B cell (primary cell): ENCODE data around the gene PLXDC1. TPM values are rescaled to one million over a fixed set of nuclear protein-coding genes. Genes with fewer than 3 reads are reported as not detected.

Source experiments
- ATAC-seq: fragments of 200-7000 bp; cut with Tn5 transposase; one replicate; pipeline ENCODE4 v1.10.0; 2021; ENCODE audit warnings: low read depth, mild to moderate bottlenecking, moderate number of reproducible peaks, moderate library complexity
- CTCF ChIA-PET: fragments of 350-600 bp; sonication (Branson Sonifier 250); formaldehyde crosslinking; loops from one replicate; lab custom pipeline; 2021; ENCODE audit warnings: antibody characterized with exemption, inconsistent platforms; lab: Charles Lee
- POLR2A ChIA-PET: fragments of 350-600 bp; sonication (Branson Sonifier 250); formaldehyde crosslinking; loops from one replicate; lab custom pipeline; 2021; ENCODE audit warnings: antibody characterized with exemption; lab: Charles Lee
- DNase-seq: peaks from one replicate; pipeline ENCODE4 v3.0.0; 2013
- H2AFZ ChIP-seq: 2 replicates; pipeline ENCODE4 v1.6.1; 2012; ENCODE audit warnings: mild to moderate bottlenecking, low read depth, low read length; ENCODE audit not compliant: insufficient read depth, poor library complexity, severe bottlenecking
- H3K27ac ChIP-seq, 2 donors: 1 replicate in 1 of 2; 2 replicates in 1 of 2; pipeline ENCODE4 v1.5.1; 2012 to 2013; ENCODE audit warnings: low read length in 2 of 2, mild to moderate bottlenecking in 2 of 2, moderate library complexity in 1 of 2
- H3K27me3 ChIP-seq, 4 experiments: fragments of 200-600 bp in 1 of 4; sonication (generic) in 1 of 4; replicated peaks in 1 of 4; 1 replicate in 2 of 4; 2 replicates in 2 of 4; pipeline versions ENCODE4 v1.6.1 to v1.7.0; 2013 to 2016; ENCODE audit warnings: low read length in 3 of 4, mild to moderate bottlenecking in 2 of 4, mixed read lengths in 1 of 4, moderate library complexity in 1 of 4; ENCODE audit not compliant: insufficient read depth in 4 of 4, control insufficient read depth in 3 of 4; ENCODE audit errors: control extremely low read depth in 1 of 4
- H3K36me3 ChIP-seq, 2 experiments: replicated peaks in 1 of 2; 1 replicate in 1 of 2; 2 replicates in 1 of 2; pipeline versions ENCODE4 v1.6.1 to v1.7.1; 2013; ENCODE audit warnings: low read length in 1 of 2; ENCODE audit not compliant: insufficient read depth in 2 of 2, control insufficient read depth in 1 of 2; ENCODE audit errors: control extremely low read depth in 1 of 2, extremely low read depth in 1 of 2
- H3K4me1 ChIP-seq, 2 donors: fragments of 200-600 bp in 1 of 2; sonication (generic) in 1 of 2; 1 replicate in 1 of 2; 2 replicates in 1 of 2; pipeline versions ENCODE4 v1.5.1 to v1.6.1; 2013 to 2017; ENCODE audit warnings: low read length in 2 of 2; ENCODE audit not compliant: control insufficient read depth in 2 of 2, insufficient read depth in 2 of 2
- H3K4me2 ChIP-seq: replicated peaks from 2 replicates; pipeline ENCODE3; 2012; ENCODE audit warnings: mild to moderate bottlenecking, low read depth, low read length; ENCODE audit not compliant: poor library complexity, severe bottlenecking
- H3K4me3 ChIP-seq, 5 experiments: fragments of 200-600 bp in 1 of 5; sonication (generic) in 1 of 5; 1 replicate in 3 of 5; 2 replicates in 2 of 5; pipeline versions ENCODE4 v1.5.1 to v1.7.0; 2011 to 2016; ENCODE audit warnings: low read length in 4 of 5, mild to moderate bottlenecking in 4 of 5, low read depth in 2 of 5, control low read depth in 1 of 5, moderate library complexity in 1 of 5; ENCODE audit not compliant: insufficient read depth in 1 of 5; ENCODE audit errors: control extremely low read depth in 1 of 5, extremely low read depth in 1 of 5
- H3K79me2 ChIP-seq: fragments of 200-600 bp; sonication (generic); one replicate; pipeline ENCODE4 v1.6.0; 2016; ENCODE audit warnings: low read length; ENCODE audit not compliant: control insufficient read depth, insufficient read depth
- H3K9ac ChIP-seq: fragments of 200-600 bp; sonication (generic); 2 replicates; pipeline ENCODE4 v1.6.1; 2017; ENCODE audit warnings: mild to moderate bottlenecking, low read length, moderate library complexity
- H3K9me3 ChIP-seq, 3 donors: one replicate each; pipeline versions ENCODE4 v1.6.1 to v1.7.1; 2013; ENCODE audit warnings: low read length in 2 of 3; ENCODE audit not compliant: control insufficient read depth in 2 of 3, insufficient read depth in 1 of 3; ENCODE audit errors: control extremely low read depth in 1 of 3
- H4K20me1 ChIP-seq: 2 replicates; pipeline ENCODE4 v1.6.0; 2012; ENCODE audit warnings: mild to moderate bottlenecking, low read length; ENCODE audit not compliant: insufficient read depth, control insufficient read depth, poor library complexity, severe bottlenecking
- H3K27ac Mint-ChIP-seq: one replicate; pipeline ENCODE4 v1.8.0; 2021; ENCODE audit warnings: mixed read lengths
- H3K27me3 Mint-ChIP-seq: one replicate; pipeline ENCODE4 v1.8.0; 2021; ENCODE audit warnings: mixed read lengths
- H3K4me1 Mint-ChIP-seq: one replicate; pipeline ENCODE4 v1.8.0; 2021; ENCODE audit warnings: mixed read lengths
- H3K4me3 Mint-ChIP-seq: one replicate; pipeline ENCODE4 v1.8.0; 2021; ENCODE audit warnings: mixed read lengths
- H3K9me3 Mint-ChIP-seq: one replicate; pipeline ENCODE4 v1.8.0; 2022; ENCODE audit warnings: mixed read lengths; ENCODE audit not compliant: insufficient read depth
- CTCF ChIP-seq: fragments of 200-600 bp; IDR thresholded peaks from one replicate; pipeline ENCODE4 v1.8.0; 2022; ENCODE audit warnings: antibody characterized with exemption, mild to moderate bottlenecking
- EZH2 ChIP-seq: IDR thresholded peaks from 2 replicates; pipeline ENCODE4 v1.6.1; 2012; ENCODE audit warnings: borderline replicate concordance, low read depth, mild to moderate bottlenecking, moderate library complexity, low read length; ENCODE audit not compliant: insufficient read depth, poor library complexity, severe bottlenecking
- WGBS: methylation state at CpG from one replicate; pipeline ENCODE4 v1.1.5; 2013; ENCODE audit warnings: missing lambda C conversion rate; ENCODE audit not compliant: insufficient coverage; 5-methylcytosine and 5-hydroxymethylcytosine counted together
- intact Hi-C: fragments of 100-400 bp; cut with micrococcal nuclease; formaldehyde crosslinking; loops from one replicate; pipeline ENCODE4 v1.10.0; 2022
- polyA plus RNA-seq: library from polyadenylated mRNA; depleted of rRNA; stranded (reverse); fragments of >200 nt; gene quantifications from 2 replicates; pipeline ENCODE4 v1.2.3, GENCODE V29; 2012
- total RNA-seq, 2 donors: library from RNA; stranded (reverse); fragments of 120-200 nt in 1 of 2; gene quantifications; 1 replicate in 1 of 2; 2 replicates in 1 of 2; pipeline versions ENCODE4 v1.2.3 to v1.2.4, GENCODE V29; 2013 to 2022

The PLXDC1 gene
- total and polyA plus RNA-seq, 2 donors (not counting 1 experiment from before 2014, with no cell fraction given), result 0.69 TPM; not detected in 1

GRCh38 chr17:39143552-39144093 is 7.8 kb downstream of the PLXDC1 start:
- no peaks in the 10 kb centered on the region for H3K4me1 ChIP-seq
- H3K79me2 ChIP-seq, result no peaks in the 10 kb centered on the region
- WGBS, result 97% methylated on average over 6 of the region's 7 CpGs
- H3K27ac ChIP-seq, result no peak overlapping the region
- no peaks in the 10 kb centered on the region for H3K36me3 ChIP-seq
- no peak overlapping the region for H3K9ac ChIP-seq
- ChIA-PET POLR2A (no interaction called here), CTCF (no interaction called here)
- no peak for DNase-seq
- H3K4me3 ChIP-seq, result no peak overlapping the region
- no peak overlapping the region for H3K4me2 ChIP-seq
- TF ChIP-seq EZH2 (no peak), CTCF (no peak)
- H3K9me3 ChIP-seq, result peaks cover 1 to 4% (median 3%) of the 10 kb centered on the region in 3 donors
- Mint-ChIP-seq H3K4me3 (no peak overlapping the region), H3K9me3 (no peaks in the 10 kb centered on the region), H3K4me1 (peaks cover 3% of the 10 kb centered on the region), H3K27me3 (peaks cover 20% of the 10 kb centered on the region), H3K27ac (no peak overlapping the region)
- H3K27me3 ChIP-seq, result peaks cover 0 to 4% (median under 1%) of the 10 kb centered on the region in 4 experiments
- no peak overlapping the region for H2AFZ ChIP-seq
- H4K20me1 ChIP-seq, result no peaks in the 10 kb centered on the region
- no peak for ATAC-seq
- intact Hi-C loops, result no loop called here

GRCh38 chr17:39141915-39142664 is 9.3 kb downstream of the PLXDC1 start:
- DNase-seq (no peak), ATAC-seq (no peak)
- ChIA-PET CTCF (no interaction called here), POLR2A (no interaction called here)
- no peaks in the 10 kb centered on the region for H3K79me2 ChIP-seq
- no peak overlapping the region for H3K27ac Mint-ChIP-seq
- 97% methylated on average over 6 of the region's 11 CpGs for WGBS
- TF ChIP-seq EZH2, result no peak
- TF ChIP-seq CTCF, result no peak
- no peak overlapping the region for H2AFZ ChIP-seq
- H3K27me3 ChIP-seq, result peaks cover 0 to 4% (median 0%) of the 10 kb centered on the region in 4 experiments
- no peaks in the 10 kb centered on the region for H3K9me3 Mint-ChIP-seq
- H3K9me3 ChIP-seq, result peaks cover 1 to 4% (median 3%) of the 10 kb centered on the region in 3 donors
- H3K4me1 ChIP-seq, result no peaks in the 10 kb centered on the region
- no peak overlapping the region for H3K4me3 Mint-ChIP-seq
- H3K4me3 ChIP-seq, result no peak overlapping the region
- no peak overlapping the region for H3K9ac ChIP-seq
- no peak overlapping the region for H3K27ac ChIP-seq
- H3K4me1 Mint-ChIP-seq, result peaks cover 3% of the 10 kb centered on the region
- H3K4me2 ChIP-seq, result no peak overlapping the region
- no peaks in the 10 kb centered on the region for H4K20me1 ChIP-seq
- H3K27me3 Mint-ChIP-seq, result peaks cover 12% of the 10 kb centered on the region
- no peaks in the 10 kb centered on the region for H3K36me3 ChIP-seq
- intact Hi-C loops, result no loop called here
